CD4-positive, alpha-beta memory T cell (primary cell): ENCODE data around the gene RGS3. TPM values are rescaled to one million over a fixed set of nuclear protein-coding genes. Genes with fewer than 3 reads are reported as not detected.
A peak's percentile ranks its signal among the peaks of the same experiment; 100 is the strongest.

Source experiments
- CTCF ChIA-PET: fragments of 350-600 bp; sonication (Branson Sonifier 250); formaldehyde crosslinking; loops from one replicate; lab custom pipeline; 2021; ENCODE audit warnings: inconsistent platforms; ENCODE audit not compliant: partially characterized antibody; lab: Charles Lee
- POLR2A ChIA-PET: fragments of 350-600 bp; sonication (Branson Sonifier 250); formaldehyde crosslinking; loops from one replicate; lab custom pipeline; 2021; ENCODE audit not compliant: partially characterized antibody; lab: Charles Lee
- DNase-seq, 5 donors: peaks; one replicate each; pipeline versions ENCODE4 v3.0.0 to v3.0.0-alpha.2; 2020 to 2022; ENCODE audit warnings: mixed read lengths in 1 of 5
- H3K27ac ChIP-seq: one replicate; pipeline ENCODE4 v1.7.0; 2013; ENCODE audit warnings: low read depth, low read length
- H3K27me3 ChIP-seq: 2 replicates; pipeline ENCODE4 v1.7.0; 2013; ENCODE audit warnings: mild to moderate bottlenecking, low read length, moderate library complexity; ENCODE audit not compliant: insufficient read depth
- H3K36me3 ChIP-seq: 2 replicates; pipeline ENCODE4 v1.7.0; 2013; ENCODE audit warnings: mild to moderate bottlenecking, low read length, moderate library complexity; ENCODE audit not compliant: insufficient read depth
- H3K4me1 ChIP-seq: 2 replicates; pipeline ENCODE4 v1.7.0; 2013; ENCODE audit warnings: mild to moderate bottlenecking, low read length, moderate library complexity; ENCODE audit not compliant: insufficient read depth
- H3K4me3 ChIP-seq, 2 donors: one replicate each; pipeline ENCODE4 v1.7.0; 2013; ENCODE audit warnings: low read length in 2 of 2, mild to moderate bottlenecking in 1 of 2
- H3K9me3 ChIP-seq, 2 donors: one replicate each; pipeline ENCODE4 v1.7.0; 2013; ENCODE audit warnings: low read length in 2 of 2, control low read depth in 1 of 2; ENCODE audit not compliant: control insufficient read depth in 1 of 2
- H3K27ac Mint-ChIP-seq, 7 donors: one replicate each; pipeline ENCODE4 v1.8.0; 2020 to 2021; ENCODE audit warnings: mixed read lengths in 7 of 7, mild to moderate bottlenecking in 6 of 7, inconsistent platforms in 3 of 7, moderate library complexity in 3 of 7
- H3K27me3 Mint-ChIP-seq, 2 donors: one replicate each; pipeline ENCODE4 v1.8.0; 2020 to 2021; ENCODE audit warnings: mixed read lengths in 2 of 2
- H3K36me3 Mint-ChIP-seq, 2 donors: one replicate each; pipeline ENCODE4 v1.8.0; 2020 to 2021; ENCODE audit warnings: mixed read lengths in 2 of 2, inconsistent platforms in 1 of 2, mild to moderate bottlenecking in 1 of 2
- H3K4me1 Mint-ChIP-seq, 4 donors: one replicate each; pipeline ENCODE4 v1.8.0; 2020 to 2021; ENCODE audit warnings: mixed read lengths in 4 of 4, mild to moderate bottlenecking in 1 of 4
- H3K4me3 Mint-ChIP-seq, 8 donors: one replicate each; pipeline ENCODE4 v1.8.0; 2020 to 2021; ENCODE audit warnings: mixed read lengths in 8 of 8, mild to moderate bottlenecking in 7 of 8, moderate library complexity in 6 of 8, inconsistent platforms in 3 of 8
- H3K9me3 Mint-ChIP-seq, 8 donors: one replicate each; pipeline ENCODE4 v1.8.0; 2020 to 2021; ENCODE audit warnings: mixed read lengths in 8 of 8, mild to moderate bottlenecking in 5 of 8, inconsistent platforms in 3 of 8, moderate library complexity in 1 of 8
- intact Hi-C: fragments of 100-400 bp; cut with micrococcal nuclease; formaldehyde crosslinking; loops from one replicate; pipeline ENCODE4 v1.15.1; 2023
- polyA plus RNA-seq, 2 donors: library from polyadenylated mRNA; unstranded; fragments of 300-500 nt; fragmentation: Illumina TruSeq; gene quantifications; one replicate each; pipeline ENCODE4 v1.2.3, GENCODE V29; 2021
- total RNA-seq, 2 experiments: library from RNA; stranded (reverse); gene quantifications; one replicate each; pipeline ENCODE4 v1.2.3, GENCODE V29; 2021

The RGS3 gene
- total and polyA plus RNA-seq, 4 experiments from 2014 or later = 3.4 to 23.2 (median 18.0) TPM

- H3K4me1 ChIP-seq = peaks cover 30% of the 10 kb centered on the region
- H3K36me3 ChIP-seq = no peaks in the 10 kb centered on the region
- intact Hi-C loops = no loop called here
- no peak overlapping the region for H3K27ac ChIP-seq
- DNase-seq = no peak
- Mint-ChIP-seq H3K36me3 (no peaks in the 10 kb centered on the region), H3K9me3 (no peaks in the 10 kb centered on the region), H3K27ac (peak overlapping the region in 5 of 7 donors; percentile 3 to 90 (median 60)), H3K4me3 (peak overlapping the region in 1 of 8 donors; percentile 46), H3K4me1 (peaks cover 35 to 67% (median 49%) of the 10 kb centered on the region in 4 donors), H3K27me3 (no peaks in the 10 kb centered on the region)
- CTCF ChIA-PET = interaction anchor here (0.6 to 1.5 kb wide), 4 partner anchors 9 to 127 kb away, joined by 3 to 4 read pairs (median 3); no protein-coding TSS in a partner anchor
- no peaks in the 10 kb centered on the region for H3K27me3 ChIP-seq
- POLR2A ChIA-PET = interaction anchor here (0.7 to 1.1 kb wide), 3 partner anchors 9 to 18 kb away, joined by 3 read pairs; no protein-coding TSS in a partner anchor
- no peak overlapping the region for H3K4me3 ChIP-seq
- H3K9me3 ChIP-seq = no peaks in the 10 kb centered on the region
Measured at GRCh38 chr9:113573046-113573958, 109.8 kb downstream of the RGS3 start.

- H3K4me1 Mint-ChIP-seq = peaks cover 42 to 71% (median 55%) of the 10 kb centered on the region in 4 donors
- Histone ChIP-seq H3K27me3 (no peaks in the 10 kb centered on the region), H3K27ac (no peak overlapping the region), H3K9me3 (no peaks in the 10 kb centered on the region), H3K4me1 (peaks cover 37% of the 10 kb centered on the region), H3K36me3 (no peaks in the 10 kb centered on the region), H3K4me3 (no peak overlapping the region)
- DNase-seq = no peak
- intact Hi-C loops = no loop called here
- no peaks in the 10 kb centered on the region for H3K36me3 Mint-ChIP-seq
- no peak overlapping the region for H3K4me3 Mint-ChIP-seq
- no peaks in the 10 kb centered on the region for H3K9me3 Mint-ChIP-seq
- H3K27ac Mint-ChIP-seq = peak overlapping the region; percentile 3 to 90 (median 59)
- H3K27me3 Mint-ChIP-seq = no peaks in the 10 kb centered on the region
- ChIA-PET CTCF (no interaction called here), POLR2A (no interaction called here)
Measured at GRCh38 chr9:113573959-113574352, 110.4 kb downstream of the RGS3 start.

- intact Hi-C loops = no loop called here
- DNase-seq = no peak
- Histone ChIP-seq H3K9me3 (no peaks in the 10 kb centered on the region), H3K4me3 (no peak overlapping the region), H3K27ac (no peak overlapping the region), H3K4me1 (peaks cover 44% of the 10 kb centered on the region), H3K36me3 (no peaks in the 10 kb centered on the region), H3K27me3 (no peaks in the 10 kb centered on the region)
- CTCF ChIA-PET = interaction anchor here (0.6 to 1.7 kb wide), 4 partner anchors 10 to 127 kb away, joined by 3 read pairs; no protein-coding TSS in a partner anchor
- H3K36me3 Mint-ChIP-seq = no peaks in the 10 kb centered on the region
- no peaks in the 10 kb centered on the region for H3K9me3 Mint-ChIP-seq
- peaks cover 45 to 71% (median 57%) of the 10 kb centered on the region in 4 donors for H3K4me1 Mint-ChIP-seq
- H3K27me3 Mint-ChIP-seq = no peaks in the 10 kb centered on the region
- H3K4me3 Mint-ChIP-seq = peak overlapping the region in 1 of 8 donors; percentile 36
- POLR2A ChIA-PET = no interaction called here
- H3K27ac Mint-ChIP-seq = peak overlapping the region; percentile 50 to 90 (median 83)
Measured at GRCh38 chr9:113574441-113575262, 111.1 kb downstream of the RGS3 start.

- Histone ChIP-seq H3K9me3 (no peaks in the 10 kb centered on the region), H3K27me3 (no peaks in the 10 kb centered on the region), H3K36me3 (no peaks in the 10 kb centered on the region), H3K4me1 (peaks cover 74% of the 10 kb centered on the region), H3K27ac (peak overlapping the region; percentile 69), H3K4me3 (no peak overlapping the region)
- H3K4me1 Mint-ChIP-seq = peaks cover 60 to 89% (median 75%) of the 10 kb centered on the region in 4 donors
- intact Hi-C loops = loop anchor here (2.0 kb wide), 1 partner anchor 303 kb away; the partner anchor contains the start of genes CDC26 and PRPF4
- peaks cover 0 to 3% (median 0%) of the 10 kb centered on the region in 8 donors for H3K9me3 Mint-ChIP-seq
- POLR2A ChIA-PET = interaction anchor here (1.0 to 8.7 kb wide), 10 partner anchors 8 to 177 kb away, joined by 3 to 342 read pairs (median 8); partner anchors contain the start of genes ALAD, C9orf43 and POLE3
- peaks cover 0 to 4% of the 10 kb centered on the region in 2 donors for H3K36me3 Mint-ChIP-seq
- H3K27ac Mint-ChIP-seq = peak overlapping the region; percentile 88 to 97 (median 96)
- H3K4me3 Mint-ChIP-seq = peak overlapping the region in 7 of 8 donors; percentile 64 to 92 (median 80)
- H3K27me3 Mint-ChIP-seq = no peaks in the 10 kb centered on the region
- DNase-seq = no peak
- CTCF ChIA-PET = interaction anchor here (1.0 to 17.1 kb wide), 15 partner anchors 11 to 176 kb away, joined by 3 to 322 read pairs (median 16); partner anchors contain the start of genes ALAD, C9orf43 and POLE3
Measured at GRCh38 chr9:113577525-113578261, 114.2 kb downstream of the RGS3 start.

- Histone ChIP-seq H3K4me1 (peaks cover 70% of the 10 kb centered on the region), H3K9me3 (no peaks in the 10 kb centered on the region), H3K36me3 (no peaks in the 10 kb centered on the region), H3K4me3 (peak overlapping the region in 1 of 2 donors; percentile 47), H3K27ac (peak overlapping the region; percentile 69), H3K27me3 (no peaks in the 10 kb centered on the region)
- peaks cover 0 to 3% (median 0%) of the 10 kb centered on the region in 8 donors for H3K9me3 Mint-ChIP-seq
- H3K36me3 Mint-ChIP-seq = peaks cover 3 to 11% of the 10 kb centered on the region in 2 donors
- peaks cover 58 to 89% (median 76%) of the 10 kb centered on the region in 4 donors for H3K4me1 Mint-ChIP-seq
- intact Hi-C loops = loop anchor here (2.0 kb wide), 1 partner anchor 304 kb away; the partner anchor contains the start of genes CDC26 and PRPF4
- POLR2A ChIA-PET = interaction anchor here (0.8 to 8.7 kb wide), 14 partner anchors 8 to 303 kb away, joined by 3 to 342 read pairs (median 6); partner anchors contain the start of genes ALAD, C9orf43, CDC26 and POLE3
- no peaks in the 10 kb centered on the region for H3K27me3 Mint-ChIP-seq
- H3K4me3 Mint-ChIP-seq = peak overlapping the region; percentile 71 to 92 (median 82)
- no peak for DNase-seq
- CTCF ChIA-PET = interaction anchor here (0.7 to 17.1 kb wide), 20 partner anchors 10 to 238 kb away, joined by 3 to 322 read pairs (median 14); partner anchors contain the start of genes ALAD, C9orf43, POLE3 and WDR31
- H3K27ac Mint-ChIP-seq = peak overlapping the region; percentile 88 to 97 (median 96)
Measured at GRCh38 chr9:113578279-113578865, 114.8 kb downstream of the RGS3 start.
